LNCAP (cell line): ENCODE results near the gene ASPHD2.

Source experiments
- TF ChIP-seq, protein P1 (sequence below): fragments of 450-650 bp; IDR thresholded peaks from 2 replicates; pipeline ENCODE4 v1.5.1; 2017; ENCODE audit warnings: mild to moderate bottlenecking

Gene ASPHD2

DNA sequence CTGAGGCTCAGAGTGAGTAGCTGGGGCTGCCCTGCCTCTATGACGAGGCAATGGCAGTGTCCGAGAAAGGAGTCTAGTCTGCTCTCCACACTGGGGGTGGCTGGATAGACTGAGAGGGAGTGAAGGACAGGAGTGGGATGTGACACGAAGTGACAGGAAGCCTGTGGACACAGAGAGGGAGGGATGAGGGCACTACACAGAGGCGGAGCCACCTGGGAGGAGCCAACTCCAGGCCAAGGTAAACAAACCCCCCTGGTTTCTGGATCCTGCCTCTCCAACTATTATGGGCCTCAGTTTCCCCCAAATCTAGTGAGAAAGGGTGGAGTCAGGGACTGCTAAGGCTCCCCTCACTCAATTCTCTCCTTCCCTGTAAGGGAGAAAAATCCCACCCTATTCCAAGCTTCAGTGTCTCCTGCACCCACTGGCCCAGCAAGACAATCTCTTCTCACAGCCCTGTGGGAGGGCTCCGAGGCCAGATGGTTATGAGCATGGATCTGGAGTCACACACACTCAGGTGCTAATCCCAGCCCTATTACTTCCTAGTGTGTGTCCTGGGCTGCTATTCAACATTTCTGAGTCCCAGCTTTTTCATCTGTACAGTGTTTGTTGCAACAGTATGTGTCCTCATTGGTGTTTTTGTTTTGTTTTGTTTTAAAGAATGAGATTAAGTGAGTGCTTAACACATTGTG lies 24.9 kb downstream of the ASPHD2 start:
- TF ChIP-seq, protein P1, sequence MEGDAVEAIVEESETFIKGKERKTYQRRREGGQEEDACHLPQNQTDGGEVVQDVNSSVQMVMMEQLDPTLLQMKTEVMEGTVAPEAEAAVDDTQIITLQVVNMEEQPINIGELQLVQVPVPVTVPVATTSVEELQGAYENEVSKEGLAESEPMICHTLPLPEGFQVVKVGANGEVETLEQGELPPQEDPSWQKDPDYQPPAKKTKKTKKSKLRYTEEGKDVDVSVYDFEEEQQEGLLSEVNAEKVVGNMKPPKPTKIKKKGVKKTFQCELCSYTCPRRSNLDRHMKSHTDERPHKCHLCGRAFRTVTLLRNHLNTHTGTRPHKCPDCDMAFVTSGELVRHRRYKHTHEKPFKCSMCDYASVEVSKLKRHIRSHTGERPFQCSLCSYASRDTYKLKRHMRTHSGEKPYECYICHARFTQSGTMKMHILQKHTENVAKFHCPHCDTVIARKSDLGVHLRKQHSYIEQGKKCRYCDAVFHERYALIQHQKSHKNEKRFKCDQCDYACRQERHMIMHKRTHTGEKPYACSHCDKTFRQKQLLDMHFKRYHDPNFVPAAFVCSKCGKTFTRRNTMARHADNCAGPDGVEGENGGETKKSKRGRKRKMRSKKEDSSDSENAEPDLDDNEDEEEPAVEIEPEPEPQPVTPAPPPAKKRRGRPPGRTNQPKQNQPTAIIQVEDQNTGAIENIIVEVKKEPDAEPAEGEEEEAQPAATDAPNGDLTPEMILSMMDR: no peak

GRCh38 chr22:26457661-26458272 lies 28.7 kb downstream of the ASPHD2 start:
- TF ChIP-seq, protein P1: no peak

GRCh38 chr22:26460202-26460601 lies 31.1 kb downstream of the ASPHD2 start:
- TF ChIP-seq, protein P1: no peak

DNA sequence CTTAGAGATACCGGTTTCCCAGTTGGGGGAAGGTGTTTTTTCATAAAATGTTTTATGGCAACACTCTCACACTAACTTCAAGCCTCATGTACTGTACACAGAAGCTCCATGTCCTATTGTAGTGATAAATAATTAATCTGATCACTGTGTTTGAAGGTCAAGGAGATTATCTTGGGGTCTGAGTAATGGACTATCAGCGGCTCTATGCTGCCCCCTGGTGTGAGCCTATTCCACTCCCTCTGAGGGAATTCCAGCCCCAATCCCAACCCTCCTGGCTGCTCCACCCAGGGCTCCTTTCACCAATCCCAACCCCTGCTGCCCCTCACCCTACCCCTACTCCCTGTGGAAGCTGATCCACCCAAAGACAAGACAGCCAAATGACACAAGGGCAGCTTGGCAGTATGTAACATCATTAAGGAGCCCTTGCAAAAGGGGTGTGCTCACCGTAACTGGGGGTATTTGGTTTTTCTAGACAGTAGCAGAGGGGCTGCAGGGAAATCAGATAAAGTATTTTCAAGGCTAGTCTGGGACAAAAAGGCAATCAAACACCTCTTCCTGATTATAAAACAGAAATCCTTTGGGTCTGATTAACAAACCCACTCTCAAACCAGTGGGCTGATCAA lies 32.2 kb downstream of the ASPHD2 start:
- TF ChIP-seq, protein P1: peak; percentile 75

DNA sequence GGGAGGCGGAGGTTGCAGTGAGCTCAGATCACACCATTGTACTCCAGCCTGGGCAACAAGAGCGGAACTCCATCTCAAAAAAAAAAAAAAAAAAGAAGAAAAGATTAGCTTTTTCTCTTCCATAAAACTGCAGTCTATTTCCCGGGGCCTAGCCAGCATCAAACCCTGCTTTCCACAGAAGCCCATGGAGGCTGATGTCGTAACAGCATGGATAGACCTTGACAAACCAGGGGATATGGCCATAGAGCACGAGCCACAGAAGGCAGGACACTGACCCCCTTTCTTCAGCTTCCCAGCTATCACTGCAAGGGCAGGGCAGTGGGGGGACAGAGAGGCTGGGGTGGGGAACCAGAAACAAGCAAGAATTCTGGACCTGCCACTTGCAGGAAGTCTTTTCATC lies 33.0 kb downstream of the ASPHD2 start:
- TF ChIP-seq, protein P1: no peak

DNA sequence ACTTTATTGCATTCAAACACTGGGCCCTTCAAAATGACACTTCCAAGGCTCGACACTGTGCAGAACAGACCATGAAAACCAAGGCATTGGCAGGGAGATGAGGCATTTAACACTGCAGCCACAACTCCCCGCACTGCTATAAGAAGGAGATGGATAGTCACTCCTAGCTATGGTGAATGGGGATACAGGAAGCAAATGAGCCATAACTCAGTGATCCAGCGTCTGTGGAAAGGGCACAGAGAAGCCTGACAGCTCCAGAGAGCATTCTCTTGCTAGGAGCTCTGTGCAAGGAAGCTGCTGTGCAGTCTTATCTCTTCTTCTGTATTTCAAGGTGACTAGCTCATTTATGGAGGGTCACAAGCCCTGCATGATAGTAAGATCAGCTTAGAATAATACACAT lies 33.6 kb downstream of the ASPHD2 start:
- TF ChIP-seq, protein P1: no peak

GRCh38 chr22:26463101-26463661 lies 34.1 kb downstream of the ASPHD2 start:
- TF ChIP-seq, protein P1: no peak
